Astrocyte of the spinal cord (primary cell): ENCODE results near the gene CYP19A1.

Source experiments
- DNase-seq: peaks from one replicate; pipeline ENCODE4 v3.0.0; 2011; ENCODE audit warnings: low read depth, low spot score
- H3K4me3 ChIP-seq: 2 replicates; pipeline ENCODE4 v1.5.1; 2011; ENCODE audit warnings: low read depth, mild to moderate bottlenecking, low read length, moderate library complexity
- CTCF ChIP-seq: IDR thresholded peaks from 2 replicates; pipeline ENCODE4 v1.5.1; 2012; ENCODE audit warnings: low read depth, mild to moderate bottlenecking, low read length, inconsistent platforms
- in situ Hi-C: cut with HindIII; loops from 2 replicates; pipeline ENCODE4 v1.10.0; 2017; ENCODE audit warnings: low sequenced_read_pairs

Gene CYP19A1

GRCh38 chr15:51342227-51342999, 4.0 kb upstream of the CYP19A1 start:
- in situ Hi-C loops: no loop called here
- no peak for TF ChIP-seq CTCF
- no peak for DNase-seq
- H3K4me3 ChIP-seq: no peak overlapping the region

- no peak for TF ChIP-seq CTCF
- H3K4me3 ChIP-seq: no peak within 1 kb of the TSS
- DNase-seq: no peak
- in situ Hi-C loops: no loop called here
These were observed 3.2 kb upstream of the CYP19A1 start, which contains the start of gene GLDN for GRCh38 chr15:51341366-51342226. TSS of gene GLDN (plus strand) at chr15:51341655. CDS start at chr15:51341685, 30 bp downstream.

- in situ Hi-C loops: no loop called here
- H3K4me3 ChIP-seq: no peak overlapping the region
- DNase-seq: no peak
- no peak for TF ChIP-seq CTCF
These were observed 2.6 kb downstream of the CYP19A1 start for GRCh38 chr15:51335538-51336410.

- DNase-seq: no peak
- no peak for TF ChIP-seq CTCF
- in situ Hi-C loops: no loop called here
- H3K4me3 ChIP-seq: no peak overlapping the region
These were observed 3.3 kb downstream of the CYP19A1 start for GRCh38 chr15:51335087-51335486.

GRCh38 chr15:51334011-51334451, 4.4 kb downstream of the CYP19A1 start:
- in situ Hi-C loops: no loop called here
- no peak overlapping the region for H3K4me3 ChIP-seq
- TF ChIP-seq CTCF: no peak
- no peak for DNase-seq

- no peak for DNase-seq
- TF ChIP-seq CTCF: no peak
- in situ Hi-C loops: no loop called here
- no peak overlapping the region for H3K4me3 ChIP-seq
These were observed 4.8 kb downstream of the CYP19A1 start for GRCh38 chr15:51333571-51333970.
